K562 (cell line): ENCODE data around the gene TRAPPC8. TPM values are rescaled to one million over a fixed set of nuclear protein-coding genes. Genes with fewer than 3 reads are reported as not detected.

Experiments used
- BCL6 ChIP-seq: fragments of 250-450 bp; sonication (Bioruptor Pico); IDR thresholded peaks from 2 replicates; pipeline ENCODE4 v1.4.0; 2020
- BCOR ChIP-seq: fragments of 450-650 bp; IDR thresholded peaks from 2 replicates; pipeline ENCODE4 v1.6.1; 2016
- CBFA2T3 ChIP-seq: fragments of 450-650 bp; IDR thresholded peaks from 2 replicates; pipeline ENCODE4 v1.6.1; 2017
- GATAD2A ChIP-seq: fragments of 450-650 bp; IDR thresholded peaks from 2 replicates; pipeline ENCODE4 v1.6.1; 2017
- HSF4 ChIP-seq: fragments of 250-450 bp; sonication (Bioruptor Pico); IDR thresholded peaks from 2 replicates; pipeline ENCODE4 v2.1.2; 2022; ENCODE audit warnings: mild to moderate bottlenecking, moderate library complexity, borderline replicate concordance
- IRF9 ChIP-seq: fragments of 450-650 bp; IDR thresholded peaks from 2 replicates; pipeline ENCODE4 v1.6.1; 2016; ENCODE audit warnings: missing biosample characterization, missing genetic modification characterization
- KLF1 ChIP-seq: fragments of 450-650 bp; IDR thresholded peaks from 2 replicates; pipeline ENCODE4 v1.6.1; 2016; ENCODE audit warnings: missing genetic modification characterization, missing compliant biosample characterization
- LEF1 ChIP-seq: fragments of 450-650 bp; IDR thresholded peaks from 2 replicates; pipeline ENCODE4 v1.6.1; 2016; ENCODE audit warnings: mild to moderate bottlenecking
- MBD2 ChIP-seq: sonication (generic); IDR thresholded peaks from 2 replicates; pipeline ENCODE4 v1.6.1; 2016; ENCODE audit warnings: low read depth, borderline replicate concordance
- NFIC ChIP-seq: fragments of 450-650 bp; IDR thresholded peaks from 2 replicates; pipeline ENCODE4 v1.6.1; 2017; ENCODE audit warnings: mild to moderate bottlenecking, inconsistent platforms
- SMARCA5 ChIP-seq: fragments of 450-650 bp; IDR thresholded peaks from 2 replicates; pipeline ENCODE4 v1.6.1; 2016
- STAT6 ChIP-seq: sonication (generic); formaldehyde crosslinking; IDR thresholded peaks from 2 replicates; pipeline ENCODE4 v1.8.1; 2023; ENCODE audit warnings: mild to moderate bottlenecking, missing genetic modification reagents
- TEAD4 ChIP-seq, 2 experiments: sonication (generic) in 1 of 2; formaldehyde crosslinking in 1 of 2; IDR thresholded peaks; 2 replicates each; pipeline versions ENCODE4 v1.6.1 to v1.8.0; 2012 to 2022; ENCODE audit warnings: borderline replicate concordance in 1 of 2, inconsistent platforms in 1 of 2, low read length in 1 of 2, mild to moderate bottlenecking in 1 of 2, missing genetic modification reagents in 1 of 2
- TRIM28 ChIP-seq: fragments of 450-650 bp; IDR thresholded peaks from 2 replicates; pipeline ENCODE4 v1.6.1; 2017
- ZKSCAN1 ChIP-seq: fragments of 150-350 bp; IDR thresholded peaks from 2 replicates; pipeline ENCODE4 v1.6.1; 2016; ENCODE audit warnings: low read depth, low read length
- ZNF134 ChIP-seq: fragments of 250-450 bp; sonication (Bioruptor Pico); conservative IDR thresholded peaks from 2 replicates; pipeline ENCODE4 v1.4.0; 2020
- ZNF75A ChIP-seq: fragments of 450-650 bp; formaldehyde crosslinking; IDR thresholded peaks from 2 replicates; pipeline ENCODE4 v1.4.0; 2020; ENCODE audit warnings: mild to moderate bottlenecking
- polyA plus RNA-seq, 8 experiments: library from polyadenylated mRNA; depleted of rRNA in 4 of 8; stranded (reverse) in 5 of 8; unstranded in 3 of 8; fragments of >200 nt; fragmentation: Nextera tagmentation in 2 of 8; fragmentation: Illumina TruSeq in 1 of 8; extraction: Ambion mirVana in 2 of 8; extraction: Trizol in 1 of 8; gene quantifications; 2 replicates each; pipeline versions ENCODE4 v1.2.1 to v1.2.3, GENCODE V29; 2011 to 2014; ENCODE audit warnings: inconsistent platforms in 1 of 8, missing spikeins in 1 of 8
- total RNA-seq, 7 experiments: library from RNA; depleted of rRNA in 6 of 7; stranded (reverse); fragments of >200 nt in 6 of 7; fragmentation: Illumina TruSeq in 2 of 7; extraction: Trizol in 2 of 7; gene quantifications; 2 replicates each; pipeline versions ENCODE4 v1.2.1 to v1.2.3, GENCODE V29; 2011 to 2021; ENCODE audit warnings: low replicate concordance in 1 of 7
- TF ChIP-seq, protein P1 (sequence below): fragments of 200-800 bp; sonication (Bioruptor generic); IDR thresholded peaks from 2 replicates; pipeline ENCODE4 v1.6.1; 2017; ENCODE audit warnings: missing genetic modification characterization, missing compliant biosample characterization
- TF ChIP-seq, protein P2 (sequence below), 3 experiments: fragments of 200-800 bp in 1 of 3; fragments of 250-450 bp in 1 of 3; fragments of 450-650 bp in 1 of 3; sonication (Bioruptor Pico) in 1 of 3; sonication (Bioruptor generic) in 1 of 3; formaldehyde crosslinking in 1 of 3; IDR thresholded peaks; 2 replicates each; pipeline versions ENCODE4 v1.6.1 to v1.8.0; 2016 to 2022; ENCODE audit warnings: mild to moderate bottlenecking in 2 of 3, missing genetic modification characterization in 2 of 3, missing compliant biosample characterization in 1 of 3, moderate library complexity in 1 of 3

TRAPPC8 gene
- total and polyA plus RNA-seq, 9 of the 15 experiments (the other 6 are each of a cell fraction or from before 2014, with no cell fraction given) = 20.1 to 111 (median 35.6) TPM

DNA sequence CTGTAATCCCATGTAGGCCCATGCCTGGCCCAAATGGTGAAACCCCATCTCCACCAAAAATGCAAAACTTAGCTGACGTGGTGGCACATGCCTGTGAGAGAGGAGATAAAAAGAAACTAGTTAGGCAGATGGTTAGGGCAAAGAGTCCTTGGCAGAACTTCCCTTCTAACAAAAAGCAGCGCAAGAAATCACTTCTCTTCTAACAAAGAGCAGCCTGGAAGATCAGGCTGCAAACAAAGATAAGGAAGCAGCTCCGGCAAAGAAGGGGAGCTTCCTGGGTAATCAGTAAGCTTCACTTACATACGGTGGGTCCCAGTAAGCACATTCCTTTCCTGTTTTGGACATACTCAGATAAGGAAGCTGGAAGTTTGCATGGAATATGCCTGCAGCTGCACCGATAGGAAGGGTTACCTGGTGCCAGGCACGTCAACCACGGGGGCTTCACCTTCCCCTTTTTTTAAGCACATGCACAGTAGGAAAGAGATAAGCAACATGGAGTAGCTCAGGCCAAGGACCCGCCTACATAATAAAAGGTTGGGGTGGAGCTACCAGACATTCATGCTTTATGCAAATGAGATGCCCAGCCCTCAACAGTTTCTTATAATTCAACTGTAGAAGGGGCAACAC lies 121.3 kb downstream of the TRAPPC8 start (continued):
- TF ChIP-seq GATAD2A (0 out of 2 replicates have a peak, but pooled peaks have one; percentile 56), BCOR (peak; percentile 88), TRIM28 (no peak), BCL6 (CRISPR knock-in tag) (0 out of 2 replicates have a peak, but pooled peaks have one; percentile 66), SMARCA5 (no peak), IRF9 (tag) (peak; percentile 46; the same call in 1 of the 2 replicates), LEF1 (peak; percentile 68; the same call in 1 of the 2 replicates), ZNF134 (CRISPR knock-in tag) (peak; percentile 55; the same call in 1 of the 2 replicates), TEAD4 (IDR thresholded peaks at IDR 0.05; ENCODE audit: low read length) (peak; percentile 96), TEAD4 (CRISPR knock-in tag; IDR thresholded peaks at IDR 0.05; ENCODE audit: borderline replicate concordance) (0 out of 2 replicates have a peak, but pooled peaks have one; percentile 25), CBFA2T3 (peak; percentile 99), ZNF75A (CRISPR knock-in tag) (peak; percentile 62; the same call in 1 of the 2 replicates), KLF1 (no peak), NFIC (peak; percentile 87), MBD2 (peak; percentile 46; the same call in 1 of the 2 replicates), ZKSCAN1 (0 out of 2 replicates have a peak, but pooled peaks have one; percentile 28), STAT6 (CRISPR knock-in tag) (no peak), HSF4 (CRISPR knock-in tag) (peak; percentile 82; the same call in 1 of the 2 replicates)
- TF ChIP-seq, protein P1, sequence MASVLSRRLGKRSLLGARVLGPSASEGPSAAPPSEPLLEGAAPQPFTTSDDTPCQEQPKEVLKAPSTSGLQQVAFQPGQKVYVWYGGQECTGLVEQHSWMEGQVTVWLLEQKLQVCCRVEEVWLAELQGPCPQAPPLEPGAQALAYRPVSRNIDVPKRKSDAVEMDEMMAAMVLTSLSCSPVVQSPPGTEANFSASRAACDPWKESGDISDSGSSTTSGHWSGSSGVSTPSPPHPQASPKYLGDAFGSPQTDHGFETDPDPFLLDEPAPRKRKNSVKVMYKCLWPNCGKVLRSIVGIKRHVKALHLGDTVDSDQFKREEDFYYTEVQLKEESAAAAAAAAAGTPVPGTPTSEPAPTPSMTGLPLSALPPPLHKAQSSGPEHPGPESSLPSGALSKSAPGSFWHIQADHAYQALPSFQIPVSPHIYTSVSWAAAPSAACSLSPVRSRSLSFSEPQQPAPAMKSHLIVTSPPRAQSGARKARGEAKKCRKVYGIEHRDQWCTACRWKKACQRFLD (CRISPR knock-in tag) = peak; percentile 89
- TF ChIP-seq, protein P2, sequence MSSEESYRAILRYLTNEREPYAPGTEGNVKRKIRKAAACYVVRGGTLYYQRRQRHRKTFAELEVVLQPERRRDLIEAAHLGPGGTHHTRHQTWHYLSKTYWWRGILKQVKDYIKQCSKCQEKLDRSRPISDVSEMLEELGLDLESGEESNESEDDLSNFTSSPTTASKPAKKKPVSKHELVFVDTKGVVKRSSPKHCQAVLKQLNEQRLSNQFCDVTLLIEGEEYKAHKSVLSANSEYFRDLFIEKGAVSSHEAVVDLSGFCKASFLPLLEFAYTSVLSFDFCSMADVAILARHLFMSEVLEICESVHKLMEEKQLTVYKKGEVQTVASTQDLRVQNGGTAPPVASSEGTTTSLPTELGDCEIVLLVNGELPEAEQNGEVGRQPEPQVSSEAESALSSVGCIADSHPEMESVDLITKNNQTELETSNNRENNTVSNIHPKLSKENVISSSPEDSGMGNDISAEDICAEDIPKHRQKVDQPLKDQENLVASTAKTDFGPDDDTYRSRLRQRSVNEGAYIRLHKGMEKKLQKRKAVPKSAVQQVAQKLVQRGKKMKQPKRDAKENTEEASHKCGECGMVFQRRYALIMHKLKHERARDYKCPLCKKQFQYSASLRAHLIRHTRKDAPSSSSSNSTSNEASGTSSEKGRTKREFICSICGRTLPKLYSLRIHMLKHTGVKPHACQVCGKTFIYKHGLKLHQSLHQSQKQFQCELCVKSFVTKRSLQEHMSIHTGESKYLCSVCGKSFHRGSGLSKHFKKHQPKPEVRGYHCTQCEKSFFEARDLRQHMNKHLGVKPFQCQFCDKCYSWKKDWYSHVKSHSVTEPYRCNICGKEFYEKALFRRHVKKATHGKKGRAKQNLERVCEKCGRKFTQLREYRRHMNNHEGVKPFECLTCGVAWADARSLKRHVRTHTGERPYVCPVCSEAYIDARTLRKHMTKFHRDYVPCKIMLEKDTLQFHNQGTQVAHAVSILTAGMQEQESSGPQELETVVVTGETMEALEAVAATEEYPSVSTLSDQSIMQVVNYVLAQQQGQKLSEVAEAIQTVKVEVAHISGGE (CRISPR knock-in tag; IDR thresholded peaks at IDR 0.05) = peak in 1 of 3 experiments; percentile 71; a peak in 2 of 6 replicates
